LoVo (cell line): ENCODE measurements around the gene ZFP92.

Source experiments
- DNase-seq: peaks from one replicate; pipeline ENCODE4 v3.0.0-alpha.2; 2016; ENCODE audit warnings: low spot score

ZFP92 gene

GRCh38 chrX:153408221-153408721 is 3.0 kb upstream of the ZFP92 start:
- DNase-seq = no peak

DNA sequence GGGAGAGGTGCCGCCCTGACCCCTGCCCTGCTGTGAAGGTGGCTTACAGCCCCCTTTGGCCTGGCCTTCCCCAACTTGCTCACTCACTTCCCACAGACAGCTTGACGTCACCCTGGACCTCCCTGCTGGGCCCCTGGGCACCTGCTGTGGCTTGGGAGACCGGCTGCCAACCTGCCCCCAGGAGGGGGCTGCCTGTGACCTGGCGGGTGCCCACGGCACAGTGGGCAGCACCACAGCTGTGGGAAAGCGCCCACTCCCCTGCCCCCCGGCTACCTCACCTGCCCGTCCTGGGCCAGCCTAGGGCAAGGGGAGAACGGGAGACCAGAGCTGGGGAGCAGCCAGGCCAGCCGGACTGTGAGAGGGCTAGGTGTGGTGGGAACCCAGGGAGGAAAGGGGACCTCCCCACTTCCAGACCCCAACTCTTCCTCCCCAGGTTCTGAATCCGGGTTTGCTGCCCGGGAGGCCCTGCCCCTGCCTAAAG is 2.4 kb upstream of the ZFP92 start:
- no peak for DNase-seq

DNA sequence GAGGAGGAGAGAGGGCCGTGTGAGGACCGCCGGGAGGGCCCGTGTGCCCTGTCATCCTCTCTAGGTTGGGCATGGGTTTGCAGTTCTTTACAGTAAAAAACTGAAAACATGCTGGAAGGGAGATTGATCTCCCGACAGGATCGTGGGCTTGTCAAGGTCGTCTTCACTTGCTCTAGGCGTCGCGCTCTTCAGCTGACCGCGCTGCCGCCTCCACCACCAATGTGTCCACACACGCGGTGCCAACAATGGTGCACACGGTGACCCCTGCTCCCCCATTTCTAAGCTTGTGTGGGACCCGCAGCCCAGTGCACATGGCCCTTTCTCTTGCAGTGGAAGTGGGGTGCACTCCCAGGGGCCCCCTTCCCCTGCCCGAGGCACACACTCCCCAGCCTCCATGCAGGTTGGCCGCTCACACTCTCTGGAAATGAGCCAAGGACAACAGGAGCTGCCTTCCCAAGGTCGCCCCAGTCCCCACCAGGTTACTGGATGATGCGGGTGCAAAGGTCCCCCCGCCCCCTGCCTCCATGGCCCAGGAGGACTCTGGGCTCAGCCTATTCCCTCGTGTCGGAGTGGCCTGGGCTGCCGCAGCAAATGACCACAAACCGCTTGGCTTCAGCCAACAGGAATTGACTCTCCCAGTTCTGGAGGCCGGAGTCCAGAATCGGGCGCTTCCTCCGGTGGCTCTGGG is 1.7 kb upstream of the ZFP92 start:
- DNase-seq = no peak

GRCh38 chrX:153410373-153410772 is 899 bp upstream of the ZFP92 start:
- no peak for DNase-seq

GRCh38 chrX:153410888-153411254 is 401 bp upstream of the ZFP92 start:
- no peak for DNase-seq

GRCh38 chrX:153411988-153412574 is 809 bp downstream of the ZFP92 start:
- DNase-seq = no peak

DNA sequence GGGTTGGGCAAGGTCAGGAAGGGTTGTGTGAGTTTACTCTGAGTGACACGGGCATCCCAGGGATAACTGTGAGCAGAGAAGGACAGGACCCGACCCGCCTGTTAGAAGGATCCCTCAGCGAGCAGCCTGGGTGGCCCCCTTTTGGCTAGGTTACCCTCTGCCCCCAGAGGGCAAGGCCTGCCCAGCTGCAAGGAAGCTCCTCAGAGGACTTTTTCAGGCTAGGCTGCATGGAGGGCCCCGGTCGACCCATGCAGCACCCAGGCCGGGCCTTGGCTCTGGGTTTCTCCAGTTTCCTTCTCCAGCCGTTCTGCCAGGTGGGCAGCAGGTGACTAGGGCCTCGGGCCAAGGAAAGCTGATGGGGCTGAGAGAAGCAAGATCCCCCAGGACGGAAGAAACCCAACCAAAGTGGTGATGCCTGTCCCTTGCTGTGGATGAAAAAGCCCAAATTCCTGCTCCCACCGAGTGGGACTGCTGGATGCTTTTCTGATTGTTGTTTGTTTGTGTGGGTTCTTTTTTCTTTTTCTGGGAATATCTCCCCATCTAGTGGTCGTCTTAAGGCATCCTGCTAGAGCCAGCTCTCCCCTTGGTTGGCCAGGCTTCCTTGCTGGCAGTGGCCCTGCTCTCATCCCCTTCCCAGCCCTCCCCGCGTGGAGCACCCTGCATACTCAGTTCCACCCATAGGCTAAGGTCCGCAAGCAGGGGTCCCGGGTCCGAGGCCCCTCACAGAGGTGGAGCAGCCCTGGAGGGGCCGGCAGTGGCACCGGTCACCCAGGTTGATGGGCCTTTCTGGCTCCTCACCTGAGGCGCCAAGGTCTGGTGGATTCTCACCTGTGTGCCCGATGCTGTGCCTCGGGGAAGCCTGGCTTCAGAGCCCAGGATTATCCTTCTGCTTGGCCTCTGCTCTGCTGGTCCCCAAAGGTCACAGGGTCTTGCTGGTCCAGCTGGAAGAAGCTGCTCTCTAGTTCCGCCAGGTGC is 1.8 kb downstream of the ZFP92 start:
- DNase-seq = no peak

DNA sequence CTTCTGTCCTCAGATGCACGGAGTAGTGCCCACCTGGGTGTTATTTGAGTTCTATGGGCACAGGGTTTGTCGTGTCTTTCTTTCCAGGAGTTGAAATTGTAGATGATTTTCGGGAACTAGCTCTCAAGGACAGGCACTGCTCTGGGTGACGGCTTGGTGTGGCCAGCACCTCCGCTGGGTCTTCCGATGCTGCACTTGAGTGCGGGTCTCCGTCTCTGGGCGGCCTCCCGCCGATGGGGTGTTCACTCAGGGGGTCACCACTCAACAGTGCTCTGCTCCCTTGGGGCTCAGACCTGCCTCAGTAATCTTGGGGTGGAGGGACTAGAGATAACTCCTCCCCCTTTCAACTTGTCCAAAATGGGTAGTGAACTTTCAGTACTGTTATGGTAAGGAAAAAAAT is 2.5 kb downstream of the ZFP92 start:
- no peak for DNase-seq

DNA sequence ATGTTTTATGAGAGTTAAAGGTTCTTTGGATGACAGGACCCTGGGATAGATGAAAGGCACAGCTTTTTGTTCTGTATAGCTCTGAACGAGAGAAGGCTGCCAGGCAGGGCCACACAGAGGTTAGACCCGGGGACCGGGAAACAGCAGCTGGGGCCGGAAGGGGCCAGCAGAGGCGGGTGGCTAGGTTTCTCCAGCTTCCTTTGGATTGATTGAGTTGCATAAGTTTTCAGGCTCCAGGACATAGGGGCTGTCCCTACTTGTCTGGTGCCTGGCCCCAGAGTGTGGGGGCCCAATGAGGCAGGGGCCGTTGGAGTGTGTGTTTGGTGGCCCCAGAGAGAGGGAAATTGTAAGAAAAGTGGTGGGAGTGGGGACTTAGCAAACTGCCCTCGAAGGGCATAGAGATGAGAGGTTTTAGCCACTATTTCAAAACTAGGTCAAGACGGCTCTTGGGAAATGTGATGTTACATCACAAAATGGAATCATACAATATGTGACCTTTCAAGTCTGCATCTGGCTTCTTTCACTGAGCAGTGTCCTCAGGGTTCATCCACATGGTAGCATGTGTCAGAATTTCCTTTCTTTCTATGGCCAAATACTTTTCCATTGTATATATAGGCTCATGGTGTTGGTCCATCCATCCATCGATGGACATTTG is 3.7 kb downstream of the ZFP92 start:
- DNase-seq = no peak

DNA sequence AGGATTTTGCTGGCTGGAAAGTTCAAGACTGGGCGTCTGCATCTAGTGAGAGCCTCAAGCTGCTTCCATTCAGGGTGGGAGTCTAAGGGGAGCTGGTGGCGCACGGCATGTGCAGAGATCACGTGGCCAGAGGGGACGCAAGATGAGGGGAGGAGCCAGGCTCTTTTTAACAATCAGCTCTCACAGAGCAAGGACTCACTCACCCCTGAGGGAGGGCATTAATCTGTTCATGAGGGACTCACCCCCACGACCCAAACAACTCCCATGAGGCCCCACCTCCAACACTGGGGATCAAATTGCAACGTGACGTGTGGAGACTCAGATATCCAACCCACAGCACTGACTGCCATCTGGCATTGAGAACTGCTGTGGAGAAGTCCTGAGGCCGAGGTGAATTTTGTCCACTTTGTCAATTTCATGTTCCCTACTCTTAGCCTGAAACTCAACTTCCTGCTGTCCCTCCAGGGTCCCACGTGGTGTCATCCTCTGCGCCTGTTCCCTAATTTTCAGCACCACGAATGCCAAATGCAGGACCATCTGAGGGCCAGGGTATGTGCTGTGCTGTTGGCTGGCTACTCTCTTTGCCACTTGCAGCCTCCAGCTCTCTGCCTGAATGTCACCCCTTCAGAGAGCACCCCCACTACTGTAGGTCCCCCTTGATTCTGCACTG is 5.6 kb downstream of the ZFP92 start:
- no peak for DNase-seq

DNA sequence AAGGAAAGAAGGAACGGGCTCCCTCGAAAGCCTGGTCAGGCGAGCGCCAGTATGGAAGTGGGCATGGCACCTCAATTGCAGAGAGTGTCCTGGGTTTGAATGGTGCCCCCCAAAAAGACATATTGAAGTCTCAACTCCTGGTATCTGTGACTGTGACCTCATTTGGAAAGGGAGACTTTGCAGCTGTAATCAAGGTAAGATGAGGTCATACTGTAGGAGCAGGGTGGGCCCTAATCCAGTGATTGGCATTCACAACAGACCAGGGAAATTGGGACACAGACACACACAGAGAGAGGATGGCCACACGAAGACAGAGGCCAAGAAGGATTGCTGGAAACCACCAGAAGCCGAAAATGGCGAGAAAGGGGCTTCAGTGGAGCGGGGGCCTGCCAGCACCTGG is 6.4 kb downstream of the ZFP92 start:
- DNase-seq = no peak

DNA sequence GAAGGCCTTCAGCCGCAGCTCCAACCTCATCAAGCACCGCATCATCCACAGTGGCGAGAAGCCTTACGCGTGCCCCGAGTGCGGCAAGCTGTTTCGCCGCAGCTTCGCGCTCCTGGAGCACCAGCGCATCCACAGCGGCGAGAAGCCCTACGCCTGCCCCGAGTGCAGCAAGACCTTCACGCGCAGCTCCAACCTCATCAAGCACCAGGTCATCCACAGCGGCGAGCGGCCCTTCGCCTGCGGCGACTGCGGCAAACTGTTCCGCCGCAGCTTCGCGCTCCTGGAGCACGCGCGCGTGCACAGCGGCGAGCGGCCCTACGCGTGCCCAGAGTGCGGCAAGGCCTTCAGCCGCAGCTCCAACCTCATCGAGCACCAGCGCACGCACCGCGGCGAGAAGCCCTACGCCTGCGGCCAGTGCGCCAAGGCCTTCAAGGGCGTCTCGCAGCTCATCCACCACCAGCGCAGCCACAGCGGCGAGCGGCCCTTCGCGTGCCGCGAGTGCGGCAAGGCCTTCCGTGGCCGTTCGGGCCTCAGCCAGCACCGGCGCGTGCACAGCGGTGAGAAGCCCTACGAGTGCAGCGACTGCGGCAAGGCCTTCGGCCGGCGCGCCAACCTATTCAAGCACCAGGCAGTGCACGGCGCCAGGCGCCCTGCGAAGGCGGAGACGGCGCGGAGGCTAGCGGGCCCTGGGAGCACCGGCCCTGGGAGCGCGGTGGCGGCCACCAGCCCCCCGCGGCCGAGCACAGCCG is 9.8 kb downstream of the ZFP92 start:
- no peak for DNase-seq

- DNase-seq = no peak
These were observed 10.6 kb downstream of the ZFP92 start for GRCh38 chrX:153421856-153422255.

DNA sequence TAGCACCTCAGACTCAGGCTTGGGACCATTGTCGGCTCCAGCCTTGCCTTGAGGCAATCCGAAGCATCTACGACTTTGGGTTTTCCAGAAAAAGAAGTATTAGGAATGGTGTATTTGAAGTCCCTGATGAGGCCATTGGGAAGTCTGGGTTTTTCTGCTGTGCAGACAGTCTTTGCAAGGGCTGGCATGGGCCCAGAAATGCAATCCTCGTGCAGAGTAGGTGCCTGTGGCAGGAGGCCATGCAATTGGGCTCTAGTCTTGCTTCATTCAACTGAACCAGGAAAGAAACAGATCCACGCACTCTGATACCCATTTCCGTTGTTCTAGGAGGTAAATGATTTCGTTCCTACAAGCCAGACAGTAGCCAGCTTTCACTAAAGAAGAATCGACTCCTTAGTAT is 12.4 kb downstream of the ZFP92 start:
- DNase-seq = no peak

- DNase-seq = no peak
These were observed 14.9 kb downstream of the ZFP92 start for GRCh38 chrX:153426204-153426603.

- DNase-seq = no peak
These were observed 19.5 kb downstream of the ZFP92 start for GRCh38 chrX:153430796-153431195.

DNA sequence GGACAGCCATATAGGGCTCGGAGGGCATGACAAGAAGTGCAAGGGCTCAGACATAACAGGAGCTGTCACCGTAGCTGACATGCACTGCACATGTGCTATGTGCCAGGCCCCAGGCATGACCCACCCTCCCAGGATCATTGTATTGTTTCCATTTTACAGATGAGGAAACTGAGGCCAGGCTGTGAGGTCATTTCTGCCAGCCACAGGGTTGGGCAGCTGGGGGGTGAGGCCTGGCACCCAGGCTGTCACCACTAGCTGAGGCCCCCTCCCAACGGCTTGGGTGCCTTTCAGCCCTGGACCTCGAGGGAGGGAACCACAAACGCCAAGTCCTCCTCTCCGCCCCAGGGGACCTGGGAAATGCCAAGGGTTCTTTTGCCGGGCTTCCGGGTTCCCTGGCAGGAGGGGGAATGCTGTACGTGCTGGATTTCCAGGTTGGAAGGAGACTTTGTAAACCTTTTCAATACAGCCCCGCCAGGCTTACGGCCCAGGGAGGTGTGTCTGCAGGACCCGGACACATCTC is 21.9 kb downstream of the ZFP92 start:
- no peak for DNase-seq

GRCh38 chrX:153433781-153434285 is 22.6 kb downstream of the ZFP92 start:
- no peak for DNase-seq

DNA sequence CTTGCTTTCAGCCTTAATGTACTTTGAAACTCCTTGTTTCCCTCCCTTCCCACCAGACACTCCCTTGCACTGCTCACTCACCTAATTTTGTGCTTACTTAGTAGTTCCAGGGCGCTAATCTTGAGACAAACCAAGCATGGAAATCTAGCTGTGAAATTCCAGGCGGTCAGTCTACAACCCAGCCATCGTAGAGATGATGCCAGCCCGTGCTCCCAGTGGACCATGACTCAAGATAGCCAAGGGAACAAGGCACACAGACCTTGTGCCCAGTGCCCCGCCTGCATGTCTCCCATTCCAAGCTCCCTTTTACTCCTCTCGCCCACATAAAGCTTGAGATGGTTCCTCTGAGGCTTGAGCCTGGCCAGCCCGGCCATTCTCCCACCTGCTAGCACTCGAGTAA is 23.5 kb downstream of the ZFP92 start:
- no peak for DNase-seq

GRCh38 chrX:153435845-153436244 is 24.6 kb downstream of the ZFP92 start:
- DNase-seq = no peak
